Kasumi-1 (cell line): ENCODE data around the gene MYD88.
"Not testable (repeated sequence)": the region's sequence is repeated elsewhere in the genome, so short reads cannot be mapped to it uniquely, and the experiment has no call there.

ENCODE experiments used
- DNase-seq, 2 experiments: peaks; one replicate each; lab custom pipeline; 2025; lab: John Stamatoyannopoulos, UW

The MYD88 gene

GRCh38 chr3:38126121-38126892 is 12.2 kb upstream of the MYD88 start:
- DNase-seq: no peak

GRCh38 chr3:38127611-38128302 is 10.7 kb upstream of the MYD88 start:
- DNase-seq: no peak

- no peak for DNase-seq
These were observed 10.2 kb upstream of the MYD88 start for GRCh38 chr3:38128303-38128655.

DNA sequence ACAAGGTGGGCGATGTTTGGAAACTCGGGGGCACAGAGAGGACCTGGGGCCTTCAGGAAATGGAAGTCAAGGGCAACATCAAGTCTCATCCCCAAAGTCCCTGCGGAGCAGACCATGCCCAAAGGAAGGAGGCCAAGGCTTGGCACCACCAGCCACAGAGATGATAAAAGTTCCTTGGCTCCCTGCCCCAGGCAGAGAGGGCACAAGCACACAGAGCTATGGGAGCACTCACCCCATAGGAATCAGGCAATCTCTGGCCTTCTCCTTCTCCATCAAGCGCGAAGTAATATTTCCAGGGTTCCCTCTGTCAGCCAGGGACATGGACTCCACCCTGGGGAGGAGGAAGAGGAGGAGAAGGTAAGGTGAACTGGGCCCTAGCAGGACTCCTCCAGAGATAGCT is 9.4 kb upstream of the MYD88 start:
- no peak for DNase-seq

DNA sequence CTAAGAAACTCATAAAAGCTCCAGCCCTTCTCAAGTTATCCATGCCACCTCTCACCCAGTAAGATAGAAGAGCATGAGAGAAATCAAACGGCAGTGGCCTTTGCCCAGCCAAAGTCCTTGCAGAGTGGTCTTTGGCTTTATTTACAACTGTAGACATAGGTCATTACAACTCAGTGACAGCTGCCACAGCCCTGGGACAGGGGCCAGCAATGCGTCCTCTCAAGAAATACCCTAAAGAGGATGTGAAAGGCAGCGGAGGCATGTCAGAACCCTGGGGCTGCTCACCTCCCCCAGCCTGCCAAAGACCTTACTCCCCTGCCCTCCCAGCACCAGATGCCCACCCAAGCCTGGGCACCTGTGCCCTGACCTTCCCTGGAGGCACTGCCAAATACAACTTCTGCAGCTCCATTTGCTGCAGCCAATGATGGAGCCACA is 7.8 kb upstream of the MYD88 start:
- DNase-seq: no peak

GRCh38 chr3:38131621-38132369 is 6.7 kb upstream of the MYD88 start:
- DNase-seq: peak; percentile 54 to 60

GRCh38 chr3:38133209-38133556 is 5.3 kb upstream of the MYD88 start:
- DNase-seq: no peak

DNA sequence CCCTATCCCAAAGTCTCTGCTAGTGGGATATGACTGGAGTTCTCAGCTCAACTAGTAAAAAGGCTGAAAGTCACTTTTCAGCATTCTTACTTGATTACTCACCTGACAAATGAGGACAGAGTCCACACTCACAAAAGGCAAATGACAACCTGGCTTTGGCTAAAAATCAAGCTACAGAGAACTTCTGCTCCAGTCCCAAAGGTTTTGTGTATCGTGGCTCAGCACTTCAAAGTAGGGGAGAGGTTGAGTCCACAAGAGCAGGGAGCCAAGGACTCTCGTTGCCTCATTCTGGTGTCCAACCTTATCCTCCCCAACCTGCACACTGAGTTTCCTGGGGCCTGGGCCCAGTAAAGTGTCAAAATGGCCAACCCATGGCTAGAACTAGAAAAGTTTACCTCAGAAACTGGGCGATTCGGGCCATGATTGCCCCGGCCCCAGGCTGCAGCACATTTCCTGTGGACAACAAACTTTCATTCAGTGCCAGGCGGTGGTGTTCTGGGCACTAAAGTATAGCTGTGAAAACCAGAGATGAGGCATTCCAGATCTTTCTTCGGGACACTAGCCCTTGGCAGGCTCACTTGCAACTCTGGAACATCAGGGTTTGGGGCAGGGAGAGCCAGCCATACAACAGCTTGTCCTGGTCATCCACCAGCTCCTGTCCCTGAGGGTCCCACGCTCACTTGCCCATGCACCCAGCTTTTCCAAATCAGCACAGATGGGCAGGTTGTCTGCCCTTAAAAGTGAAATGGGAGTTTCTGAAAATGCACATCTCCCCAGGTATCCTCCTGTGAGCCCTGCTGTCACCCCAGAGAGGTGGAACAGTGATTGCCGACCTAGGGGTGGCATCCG is 4.7 kb upstream of the MYD88 start:
- DNase-seq: no peak

GRCh38 chr3:38134517-38135143 is 3.8 kb upstream of the MYD88 start:
- DNase-seq: not testable (repeated sequence)

DNA sequence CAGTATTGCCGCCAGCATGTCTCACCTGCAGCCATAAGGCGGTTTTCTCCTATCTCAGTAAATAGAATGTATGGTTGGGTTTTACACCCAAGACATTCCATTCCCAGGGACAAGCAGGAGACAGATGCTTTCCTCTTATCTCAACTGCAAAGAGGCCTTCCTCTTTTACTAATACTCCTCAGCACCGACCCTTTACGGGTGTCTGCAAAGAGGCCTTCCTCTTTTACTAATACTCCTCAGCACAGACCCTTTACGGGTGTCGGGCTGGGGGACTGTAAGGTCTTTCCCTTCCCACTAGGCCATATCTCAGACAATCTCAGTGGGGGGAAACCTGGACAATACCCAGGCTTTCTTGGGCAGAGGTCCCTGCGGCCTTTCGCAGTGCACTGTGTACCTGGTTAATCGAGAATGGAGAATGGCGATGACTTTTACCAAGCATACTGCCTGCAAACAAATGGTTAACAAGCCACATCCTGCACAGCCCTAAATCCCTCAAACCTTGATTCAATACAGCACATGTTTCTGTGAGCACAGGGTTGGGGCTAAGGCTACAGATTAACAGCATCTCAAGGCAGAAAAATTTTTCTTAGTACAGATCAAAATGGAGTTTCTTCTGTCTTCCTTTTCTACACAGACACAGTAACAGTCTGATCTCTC is 2.7 kb upstream of the MYD88 start:
- DNase-seq: peak; percentile 63 to 65

DNA sequence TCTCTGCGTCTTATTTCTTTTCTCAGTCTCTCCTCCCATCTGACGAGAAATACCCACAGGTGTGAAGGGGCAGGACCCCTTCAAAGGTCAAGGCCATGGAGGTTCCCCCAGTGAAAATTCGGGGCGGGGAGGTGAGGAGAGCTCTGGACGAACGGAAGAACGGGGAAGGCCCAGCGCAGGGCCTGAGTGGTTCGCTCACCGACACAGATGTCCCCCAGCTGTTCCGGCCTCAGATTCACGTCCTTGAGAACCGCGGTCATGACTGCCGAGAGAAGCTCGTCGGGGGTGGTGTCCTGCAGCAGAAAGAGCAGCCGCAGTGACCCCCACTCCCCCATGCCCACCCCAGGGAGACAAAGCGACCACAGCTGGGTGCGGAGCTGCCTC is 2.1 kb upstream of the MYD88 start:
- no peak for DNase-seq

GRCh38 chr3:38136777-38137614 is 1.5 kb upstream of the MYD88 start, which contains the start of gene ACAA1:
ACAA1 (minus strand) TSS chr3:38137127; CDS start chr3:38137035, 92 bp downstream.
- peak; percentile 99 for DNase-seq

- DNase-seq: no peak
These were observed 679 bp upstream of the MYD88 start for GRCh38 chr3:38137615-38138348.

- DNase-seq: peak in 1 of 2 experiments; percentile 20
These were observed 730 bp downstream of the MYD88 start for GRCh38 chr3:38139191-38139590.

DNA sequence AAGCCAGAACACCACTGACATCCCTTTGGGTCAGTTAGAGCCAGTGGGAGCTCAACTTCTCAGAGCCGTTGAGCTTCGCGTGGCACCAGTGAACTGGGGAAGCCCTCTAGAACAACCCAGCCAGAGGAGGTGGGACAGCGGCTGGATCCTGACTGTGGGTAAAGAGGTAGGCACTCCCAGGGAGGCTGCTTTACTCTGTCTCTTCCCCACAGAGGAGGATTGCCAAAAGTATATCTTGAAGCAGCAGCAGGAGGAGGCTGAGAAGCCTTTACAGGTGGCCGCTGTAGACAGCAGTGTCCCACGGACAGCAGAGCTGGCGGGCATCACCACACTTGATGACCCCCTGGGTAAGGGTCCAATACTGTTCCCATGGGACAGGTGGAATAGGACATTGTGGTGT is 1.2 kb downstream of the MYD88 start:
- DNase-seq: no peak

- DNase-seq: no peak
These were observed 2.1 kb downstream of the MYD88 start for GRCh38 chr3:38140326-38141172.

DNA sequence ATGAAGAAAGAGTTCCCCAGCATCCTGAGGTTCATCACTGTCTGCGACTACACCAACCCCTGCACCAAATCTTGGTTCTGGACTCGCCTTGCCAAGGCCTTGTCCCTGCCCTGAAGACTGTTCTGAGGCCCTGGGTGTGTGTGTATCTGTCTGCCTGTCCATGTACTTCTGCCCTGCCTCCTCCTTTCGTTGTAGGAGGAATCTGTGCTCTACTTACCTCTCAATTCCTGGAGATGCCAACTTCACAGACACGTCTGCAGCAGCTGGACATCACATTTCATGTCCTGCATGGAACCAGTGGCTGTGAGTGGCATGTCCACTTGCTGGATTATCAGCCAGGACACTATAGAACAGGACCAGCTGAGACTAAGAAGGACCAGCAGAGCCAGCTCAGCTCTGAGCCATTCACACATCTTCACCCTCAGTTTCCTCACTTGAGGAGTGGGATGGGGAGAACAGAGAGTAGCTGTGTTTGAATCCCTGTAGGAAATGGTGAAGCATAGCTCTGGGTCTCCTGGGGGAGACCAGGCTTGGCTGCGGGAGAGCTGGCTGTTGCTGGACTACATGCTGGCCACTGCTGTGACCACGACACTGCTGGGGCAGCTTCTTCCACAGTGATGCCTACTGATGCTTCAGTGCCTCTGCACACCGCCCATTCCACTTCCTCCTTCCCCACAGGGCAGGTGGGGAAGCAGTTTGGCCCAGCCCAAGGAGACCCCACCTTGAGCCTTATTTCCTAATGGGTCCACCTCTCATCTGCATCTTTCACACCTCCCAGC is 2.9 kb downstream of the MYD88 start:
- DNase-seq: no peak

- DNase-seq: no peak
These were observed 3.5 kb downstream of the MYD88 start for GRCh38 chr3:38141952-38142273.
